Ishikawa (cell line): Measurements from ENCODE around the gene PALLD.

Experiments
- CEBPB ChIP-seq: IDR thresholded peaks from 2 replicates; pipeline ENCODE4 v1.6.1; 2012
- CREB1 ChIP-seq: IDR thresholded peaks from 2 replicates; pipeline ENCODE4 v1.6.1; 2012; ENCODE audit warnings: low read depth
- EGR1 ChIP-seq: IDR thresholded peaks from 2 replicates; pipeline ENCODE4 v1.6.1; 2012
- EP300 ChIP-seq: IDR thresholded peaks from 2 replicates; pipeline ENCODE4 v1.6.1; 2012; ENCODE audit warnings: borderline replicate concordance
- FOXM1 ChIP-seq: IDR thresholded peaks from 2 replicates; pipeline ENCODE4 v1.6.1; 2012; ENCODE audit warnings: low read depth, borderline replicate concordance
- NFIC ChIP-seq: IDR thresholded peaks from 2 replicates; pipeline ENCODE4 v1.6.1; 2012
- RAD21 ChIP-seq: IDR thresholded peaks from 2 replicates; pipeline ENCODE4 v1.6.1; 2012; ENCODE audit warnings: low read depth
- TAF1 ChIP-seq: IDR thresholded peaks from 2 replicates; pipeline ENCODE4 v1.6.1; 2012; ENCODE audit warnings: low read depth, mild to moderate bottlenecking
- TCF12 ChIP-seq: IDR thresholded peaks from 2 replicates; pipeline ENCODE4 v1.6.1; 2012; ENCODE audit warnings: low read depth
- TEAD4 ChIP-seq: IDR thresholded peaks from 2 replicates; pipeline ENCODE4 v1.6.1; 2012
- YY1 ChIP-seq: IDR thresholded peaks from 2 replicates; pipeline ENCODE4 v1.6.1; 2012; ENCODE audit warnings: low read depth
- ZBTB7A ChIP-seq: IDR thresholded peaks from 2 replicates; pipeline ENCODE4 v1.6.1; 2012; ENCODE audit warnings: low read depth
- TF ChIP-seq, protein P1 (sequence below): IDR thresholded peaks from 2 replicates; pipeline ENCODE4 v1.6.1; 2012; ENCODE audit warnings: low read depth, mild to moderate bottlenecking
- TF ChIP-seq, protein P2 (sequence below): IDR thresholded peaks from 2 replicates; pipeline ENCODE4 v1.6.1; 2012
- TF ChIP-seq, protein P3 (sequence below): IDR thresholded peaks from 2 replicates; pipeline ENCODE4 v1.6.1; 2012

The PALLD gene

DNA sequence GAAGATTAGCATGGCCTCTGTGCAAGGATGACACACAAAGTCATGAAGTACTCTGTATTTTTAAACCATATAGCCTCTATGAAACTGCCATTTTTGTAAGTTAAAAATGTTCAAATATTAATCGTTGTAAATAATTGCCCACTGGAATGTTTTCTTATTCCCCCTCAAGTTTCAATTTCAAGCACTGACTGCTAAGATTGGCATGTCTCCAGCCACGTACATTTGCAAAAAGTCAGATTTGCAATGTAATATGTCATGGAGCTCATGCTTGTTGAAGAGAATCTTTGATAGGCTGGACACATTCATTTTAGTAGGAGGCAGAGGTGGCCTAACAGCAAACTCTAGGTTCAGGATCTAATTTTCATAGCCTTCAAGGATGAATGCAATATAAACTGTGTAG is 388.5 kb downstream of the PALLD start:
- TF ChIP-seq YY1 (no peak), FOXM1 (no peak), TCF12 (no peak), EP300 (no peak), TEAD4 (no peak), RAD21 (no peak), NFIC (no peak), CEBPB (no peak), ZBTB7A (no peak), CREB1 (no peak), EGR1 (no peak)
- TF ChIP-seq, protein P1, sequence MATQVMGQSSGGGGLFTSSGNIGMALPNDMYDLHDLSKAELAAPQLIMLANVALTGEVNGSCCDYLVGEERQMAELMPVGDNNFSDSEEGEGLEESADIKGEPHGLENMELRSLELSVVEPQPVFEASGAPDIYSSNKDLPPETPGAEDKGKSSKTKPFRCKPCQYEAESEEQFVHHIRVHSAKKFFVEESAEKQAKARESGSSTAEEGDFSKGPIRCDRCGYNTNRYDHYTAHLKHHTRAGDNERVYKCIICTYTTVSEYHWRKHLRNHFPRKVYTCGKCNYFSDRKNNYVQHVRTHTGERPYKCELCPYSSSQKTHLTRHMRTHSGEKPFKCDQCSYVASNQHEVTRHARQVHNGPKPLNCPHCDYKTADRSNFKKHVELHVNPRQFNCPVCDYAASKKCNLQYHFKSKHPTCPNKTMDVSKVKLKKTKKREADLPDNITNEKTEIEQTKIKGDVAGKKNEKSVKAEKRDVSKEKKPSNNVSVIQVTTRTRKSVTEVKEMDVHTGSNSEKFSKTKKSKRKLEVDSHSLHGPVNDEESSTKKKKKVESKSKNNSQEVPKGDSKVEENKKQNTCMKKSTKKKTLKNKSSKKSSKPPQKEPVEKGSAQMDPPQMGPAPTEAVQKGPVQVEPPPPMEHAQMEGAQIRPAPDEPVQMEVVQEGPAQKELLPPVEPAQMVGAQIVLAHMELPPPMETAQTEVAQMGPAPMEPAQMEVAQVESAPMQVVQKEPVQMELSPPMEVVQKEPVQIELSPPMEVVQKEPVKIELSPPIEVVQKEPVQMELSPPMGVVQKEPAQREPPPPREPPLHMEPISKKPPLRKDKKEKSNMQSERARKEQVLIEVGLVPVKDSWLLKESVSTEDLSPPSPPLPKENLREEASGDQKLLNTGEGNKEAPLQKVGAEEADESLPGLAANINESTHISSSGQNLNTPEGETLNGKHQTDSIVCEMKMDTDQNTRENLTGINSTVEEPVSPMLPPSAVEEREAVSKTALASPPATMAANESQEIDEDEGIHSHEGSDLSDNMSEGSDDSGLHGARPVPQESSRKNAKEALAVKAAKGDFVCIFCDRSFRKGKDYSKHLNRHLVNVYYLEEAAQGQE = no peak
- TF ChIP-seq, protein P2, sequence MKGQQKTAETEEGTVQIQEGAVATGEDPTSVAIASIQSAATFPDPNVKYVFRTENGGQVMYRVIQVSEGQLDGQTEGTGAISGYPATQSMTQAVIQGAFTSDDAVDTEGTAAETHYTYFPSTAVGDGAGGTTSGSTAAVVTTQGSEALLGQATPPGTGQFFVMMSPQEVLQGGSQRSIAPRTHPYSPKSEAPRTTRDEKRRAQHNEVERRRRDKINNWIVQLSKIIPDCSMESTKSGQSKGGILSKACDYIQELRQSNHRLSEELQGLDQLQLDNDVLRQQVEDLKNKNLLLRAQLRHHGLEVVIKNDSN = no peak

DNA sequence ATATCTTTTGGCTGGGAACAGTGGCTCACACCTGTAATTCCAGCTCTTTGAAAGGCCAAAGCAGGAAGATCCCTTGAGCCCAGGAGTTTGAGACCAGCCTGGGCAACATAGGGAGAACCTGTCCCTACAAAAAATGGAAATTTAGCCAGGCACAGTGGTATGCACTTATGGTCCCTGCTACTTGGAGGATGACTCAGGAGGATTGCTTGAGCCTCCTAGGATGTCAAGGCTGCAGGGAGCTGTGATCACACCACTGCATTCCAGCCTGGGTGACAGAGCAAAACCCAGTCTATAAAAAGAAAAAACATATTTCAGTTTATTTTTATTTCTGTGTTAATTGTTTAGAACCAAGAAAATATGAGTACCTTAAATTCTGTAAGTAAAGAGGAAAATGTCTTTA is 389.5 kb downstream of the PALLD start:
- TF ChIP-seq, protein P2 = no peak
- no peak for TF ChIP-seq YY1
- no peak for TF ChIP-seq EP300
- TF ChIP-seq, protein P1 = no peak

DNA sequence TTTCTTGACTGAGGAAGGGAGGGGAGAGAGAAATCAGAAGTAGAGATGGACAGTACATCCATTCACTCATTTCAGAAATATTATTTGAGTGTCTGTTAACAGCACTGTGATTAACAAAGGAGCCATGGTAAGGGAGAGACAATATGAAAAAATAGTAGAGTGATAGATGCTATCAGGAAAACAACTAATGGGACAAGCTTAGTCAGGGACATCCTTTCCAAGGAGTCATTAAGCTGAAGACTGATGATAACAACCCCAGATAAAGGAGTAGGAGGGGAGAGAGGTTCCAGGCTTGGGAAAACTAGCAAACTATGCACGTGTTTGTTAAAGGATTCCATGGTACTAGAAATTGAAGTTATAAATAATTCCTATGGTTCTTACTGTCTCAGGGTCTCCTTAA is 391.0 kb downstream of the PALLD start:
- no peak for TF ChIP-seq CREB1
- TF ChIP-seq TCF12 = no peak
- TF ChIP-seq, protein P3, sequence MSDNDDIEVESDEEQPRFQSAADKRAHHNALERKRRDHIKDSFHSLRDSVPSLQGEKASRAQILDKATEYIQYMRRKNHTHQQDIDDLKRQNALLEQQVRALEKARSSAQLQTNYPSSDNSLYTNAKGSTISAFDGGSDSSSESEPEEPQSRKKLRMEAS = no peak
- TF ChIP-seq RAD21 = no peak
- TF ChIP-seq TEAD4 = no peak
- TF ChIP-seq, protein P2 = no peak
- no peak for TF ChIP-seq CEBPB
- TF ChIP-seq YY1 = no peak
- no peak for TF ChIP-seq FOXM1
- TF ChIP-seq, protein P1 = no peak

DNA sequence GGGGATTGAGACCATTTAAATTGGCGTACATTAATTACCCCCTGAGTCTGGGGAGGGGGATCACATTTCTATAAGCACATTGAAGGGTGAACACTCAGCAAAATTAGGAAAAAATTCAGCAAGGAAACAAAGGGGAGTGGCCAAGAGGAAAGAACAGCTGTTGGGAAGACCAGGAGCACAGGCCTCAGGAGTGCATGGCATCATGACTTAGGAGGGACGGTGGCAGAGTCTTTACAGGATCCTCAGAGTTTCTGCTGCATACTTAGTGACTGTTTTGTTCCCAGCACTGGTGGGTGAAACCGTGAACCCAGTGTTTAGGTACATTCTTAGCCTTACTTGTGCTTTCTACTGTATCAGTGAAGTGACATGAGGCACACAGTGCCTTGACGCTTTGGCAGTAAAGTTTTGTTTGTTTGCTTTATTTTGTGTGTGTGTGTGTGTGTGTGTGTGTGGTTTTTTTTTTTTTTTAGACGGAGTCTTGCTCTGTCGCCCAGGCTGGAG is 391.9 kb downstream of the PALLD start:
- TF ChIP-seq TEAD4 (no peak), RAD21 (no peak), EGR1 (no peak), CEBPB (no peak), FOXM1 (no peak), EP300 (no peak), CREB1 (no peak), YY1 (no peak), ZBTB7A (no peak), TAF1 (no peak), TCF12 (no peak), NFIC (no peak)
- TF ChIP-seq, protein P1 = no peak
- TF ChIP-seq, protein P2 = no peak
- TF ChIP-seq, protein P3 = no peak
